Vagina (tissue), 2 donors: Measurements from ENCODE around the gene TMCO6.

Experiments used
- POLR2A ChIP-seq, 2 donors: fragments of 450-650 bp; IDR thresholded peaks; one replicate each; pipeline ENCODE4 v1.6.1; 2017; ENCODE audit warnings: antibody characterized with exemption in 2 of 2, mild to moderate bottlenecking in 2 of 2, moderate library complexity in 2 of 2
- TF ChIP-seq, protein P1 (sequence below), 3 experiments: fragments of 450-650 bp in 2 of 3; fragments of 200-600 bp in 1 of 3; sonication (generic) in 1 of 3; IDR thresholded peaks; one replicate each; pipeline ENCODE4 v1.5.1; 2017 to 2019; ENCODE audit warnings: antibody characterized with exemption in 3 of 3, mild to moderate bottlenecking in 2 of 3, moderate library complexity in 2 of 3

GRCh38 chr5:140590861-140591260 is 48.4 kb upstream of the TMCO6 start:
- TF ChIP-seq, protein P1, sequence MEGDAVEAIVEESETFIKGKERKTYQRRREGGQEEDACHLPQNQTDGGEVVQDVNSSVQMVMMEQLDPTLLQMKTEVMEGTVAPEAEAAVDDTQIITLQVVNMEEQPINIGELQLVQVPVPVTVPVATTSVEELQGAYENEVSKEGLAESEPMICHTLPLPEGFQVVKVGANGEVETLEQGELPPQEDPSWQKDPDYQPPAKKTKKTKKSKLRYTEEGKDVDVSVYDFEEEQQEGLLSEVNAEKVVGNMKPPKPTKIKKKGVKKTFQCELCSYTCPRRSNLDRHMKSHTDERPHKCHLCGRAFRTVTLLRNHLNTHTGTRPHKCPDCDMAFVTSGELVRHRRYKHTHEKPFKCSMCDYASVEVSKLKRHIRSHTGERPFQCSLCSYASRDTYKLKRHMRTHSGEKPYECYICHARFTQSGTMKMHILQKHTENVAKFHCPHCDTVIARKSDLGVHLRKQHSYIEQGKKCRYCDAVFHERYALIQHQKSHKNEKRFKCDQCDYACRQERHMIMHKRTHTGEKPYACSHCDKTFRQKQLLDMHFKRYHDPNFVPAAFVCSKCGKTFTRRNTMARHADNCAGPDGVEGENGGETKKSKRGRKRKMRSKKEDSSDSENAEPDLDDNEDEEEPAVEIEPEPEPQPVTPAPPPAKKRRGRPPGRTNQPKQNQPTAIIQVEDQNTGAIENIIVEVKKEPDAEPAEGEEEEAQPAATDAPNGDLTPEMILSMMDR (IDR thresholded peaks at IDR 0.05), result no peak
- TF ChIP-seq POLR2A (IDR thresholded peaks at IDR 0.05), result no peak
